GM18508 (cell line): ENCODE results near the gene LMX1B.

Source experiments
- ATAC-seq: cut with Tn5 transposase; IDR thresholded peaks from one replicate; pipeline ENCODE4 v1.9.1; 2021; ENCODE audit warnings: moderate number of reproducible peaks; ENCODE audit not compliant: insufficient read depth, unreplicated experiment

Gene LMX1B

GRCh38 chr9:126673689-126674364 lies 60.1 kb downstream of the LMX1B start:
- no peak for ATAC-seq

GRCh38 chr9:126674365-126675146 lies 60.8 kb downstream of the LMX1B start:
- ATAC-seq = no peak

DNA sequence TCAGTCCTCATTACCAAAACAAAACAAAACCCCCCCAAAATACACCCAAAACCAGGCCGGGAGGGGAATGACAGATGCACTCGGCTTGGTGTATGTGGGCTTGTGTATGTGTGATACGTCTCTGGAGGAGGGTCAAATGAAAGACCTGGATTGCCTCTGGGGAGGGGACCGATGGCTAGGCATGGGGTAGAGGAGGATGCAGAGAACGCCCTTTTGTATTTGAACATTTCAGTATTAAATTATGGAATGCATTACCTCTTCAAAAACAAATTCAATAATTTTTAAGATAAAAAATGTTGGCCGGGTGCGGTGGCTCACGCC lies 61.4 kb downstream of the LMX1B start:
- ATAC-seq = no peak

DNA sequence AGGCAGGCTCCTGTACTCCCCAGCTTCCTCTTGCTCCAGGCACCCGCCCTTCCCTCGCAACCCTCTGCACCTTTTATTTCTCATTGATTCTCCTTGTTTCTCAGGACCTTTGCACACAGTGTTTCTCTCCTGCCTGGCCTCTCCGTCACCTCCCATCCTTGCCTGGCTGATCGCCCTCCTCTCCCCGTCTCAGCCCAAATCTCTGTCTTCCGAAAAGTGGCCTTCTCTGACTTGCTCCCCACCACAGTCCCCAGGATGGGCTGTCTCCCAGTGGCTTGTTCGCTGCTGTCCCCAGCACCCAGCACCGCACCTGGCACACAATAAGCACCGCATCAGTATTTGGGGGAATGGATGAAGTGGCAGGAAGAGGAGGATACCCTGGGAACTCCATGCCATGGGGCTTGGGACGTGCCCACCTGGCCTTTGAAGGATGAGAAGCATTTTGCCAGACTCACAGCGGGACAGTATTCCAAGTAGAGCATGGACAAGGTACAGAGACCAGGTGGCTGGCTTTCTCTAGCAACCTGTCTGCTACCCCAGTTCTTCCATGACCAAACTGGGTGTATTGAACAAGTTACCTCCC lies 62.5 kb downstream of the LMX1B start:
- no peak for ATAC-seq

GRCh38 chr9:126676685-126677143 lies 63.0 kb downstream of the LMX1B start:
- ATAC-seq = no peak

GRCh38 chr9:126677188-126678084 lies 63.7 kb downstream of the LMX1B start:
- no peak for ATAC-seq

GRCh38 chr9:126678989-126679388 lies 65.3 kb downstream of the LMX1B start:
- no peak for ATAC-seq

DNA sequence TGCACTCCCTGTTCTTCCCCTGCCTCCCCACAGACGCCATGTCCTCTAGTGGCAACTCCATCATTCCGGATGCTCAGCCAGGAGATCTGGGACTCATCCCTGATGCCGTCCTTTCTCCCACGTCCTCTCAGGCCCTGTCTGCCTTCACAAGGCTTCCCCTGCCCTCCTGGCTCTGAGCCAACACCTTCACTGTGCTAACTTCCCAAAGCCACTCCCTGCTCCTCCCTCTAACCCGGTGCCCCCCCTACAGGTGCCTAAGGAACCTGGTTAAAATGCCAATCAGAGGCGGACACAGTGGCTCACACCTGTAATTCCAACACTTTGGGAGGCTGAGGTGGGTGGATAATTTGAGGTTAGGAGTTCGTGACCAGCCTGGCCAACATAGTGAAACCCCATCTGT lies 67.6 kb downstream of the LMX1B start:
- ATAC-seq = no peak

- ATAC-seq = no peak
Measured at GRCh38 chr9:126682113-126682810, 68.5 kb downstream of the LMX1B start.

DNA sequence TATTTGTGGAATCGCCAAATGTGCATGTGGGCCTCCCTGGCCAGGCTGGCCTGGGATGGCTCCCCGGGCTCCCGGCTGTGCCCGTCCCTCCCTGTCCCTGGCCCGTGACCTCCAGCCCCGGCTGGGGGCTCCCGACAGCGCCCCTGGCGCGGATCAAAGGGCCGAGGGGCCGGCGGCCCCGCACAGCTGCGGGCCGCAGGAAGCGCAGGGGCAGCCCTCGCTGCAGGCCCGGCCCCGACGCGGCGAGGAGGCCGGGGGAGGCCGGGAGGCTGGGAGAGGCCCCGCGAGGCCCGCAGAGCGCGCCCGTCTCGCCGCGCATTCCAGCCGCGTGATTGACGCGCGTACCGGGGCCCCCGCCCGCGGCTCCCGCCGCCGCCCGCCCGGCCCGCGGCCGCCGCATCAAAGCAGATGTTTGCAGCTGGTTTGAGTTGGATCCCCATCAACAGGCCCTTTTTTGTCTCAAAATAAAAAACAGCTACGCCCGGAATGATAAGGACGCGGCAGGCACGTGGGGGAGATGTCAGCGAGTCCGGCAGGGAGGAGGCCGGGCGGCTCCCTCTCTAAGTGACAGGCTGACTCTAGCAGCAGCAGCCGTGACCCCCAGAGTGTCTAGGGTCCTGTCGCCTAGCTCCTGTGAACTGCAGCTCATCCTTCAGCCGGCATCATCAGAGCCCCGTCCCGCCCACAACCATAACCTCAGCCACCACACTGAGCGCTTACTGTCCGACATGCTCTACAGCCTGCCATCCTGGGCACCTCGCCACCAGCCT lies 69.4 kb downstream of the LMX1B start:
- ATAC-seq = no peak

DNA sequence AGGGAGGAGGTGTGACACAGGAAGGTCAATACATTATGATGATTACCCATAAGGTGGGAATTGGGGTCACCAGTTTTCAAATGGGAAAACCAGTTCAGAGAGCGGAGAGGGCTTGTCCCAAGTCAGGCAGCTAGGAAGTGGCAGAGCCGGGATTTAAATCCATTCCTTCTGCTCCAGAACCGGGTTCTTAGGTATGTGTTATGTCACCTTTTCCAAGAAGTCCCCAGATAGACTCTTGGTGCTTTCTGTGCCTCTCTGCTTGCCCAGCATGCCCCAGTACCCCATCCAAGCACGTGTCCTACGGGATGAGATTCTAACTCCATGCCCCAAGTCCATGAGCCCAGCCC lies 69.9 kb downstream of the LMX1B start:
- ATAC-seq = no peak

DNA sequence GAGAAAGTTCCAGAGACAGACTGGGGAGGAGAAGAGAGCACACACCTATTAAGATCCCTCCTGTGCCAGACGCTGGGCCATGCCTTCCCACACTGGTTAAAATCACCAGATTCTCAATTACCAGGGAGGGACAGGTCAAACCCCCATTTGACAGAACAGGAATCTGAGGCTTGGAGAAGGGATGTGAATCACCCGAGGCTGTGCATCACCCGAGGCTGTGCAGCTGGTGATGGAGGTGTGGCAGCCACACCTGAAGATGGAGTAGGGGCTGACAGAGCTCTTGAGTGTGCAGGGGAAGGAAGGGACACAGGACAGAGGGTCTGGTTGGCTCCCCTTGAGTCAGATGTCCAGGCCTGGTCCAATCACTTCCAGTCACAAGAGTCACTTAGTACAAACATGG lies 70.6 kb downstream of the LMX1B start:
- no peak for ATAC-seq

GRCh38 chr9:126684965-126685465 lies 71.3 kb downstream of the LMX1B start:
- ATAC-seq = no peak

- no peak for ATAC-seq
Measured at GRCh38 chr9:126687930-126688461, 74.3 kb downstream of the LMX1B start.

- no peak for ATAC-seq
Measured at GRCh38 chr9:126688617-126689016, 74.9 kb downstream of the LMX1B start.

DNA sequence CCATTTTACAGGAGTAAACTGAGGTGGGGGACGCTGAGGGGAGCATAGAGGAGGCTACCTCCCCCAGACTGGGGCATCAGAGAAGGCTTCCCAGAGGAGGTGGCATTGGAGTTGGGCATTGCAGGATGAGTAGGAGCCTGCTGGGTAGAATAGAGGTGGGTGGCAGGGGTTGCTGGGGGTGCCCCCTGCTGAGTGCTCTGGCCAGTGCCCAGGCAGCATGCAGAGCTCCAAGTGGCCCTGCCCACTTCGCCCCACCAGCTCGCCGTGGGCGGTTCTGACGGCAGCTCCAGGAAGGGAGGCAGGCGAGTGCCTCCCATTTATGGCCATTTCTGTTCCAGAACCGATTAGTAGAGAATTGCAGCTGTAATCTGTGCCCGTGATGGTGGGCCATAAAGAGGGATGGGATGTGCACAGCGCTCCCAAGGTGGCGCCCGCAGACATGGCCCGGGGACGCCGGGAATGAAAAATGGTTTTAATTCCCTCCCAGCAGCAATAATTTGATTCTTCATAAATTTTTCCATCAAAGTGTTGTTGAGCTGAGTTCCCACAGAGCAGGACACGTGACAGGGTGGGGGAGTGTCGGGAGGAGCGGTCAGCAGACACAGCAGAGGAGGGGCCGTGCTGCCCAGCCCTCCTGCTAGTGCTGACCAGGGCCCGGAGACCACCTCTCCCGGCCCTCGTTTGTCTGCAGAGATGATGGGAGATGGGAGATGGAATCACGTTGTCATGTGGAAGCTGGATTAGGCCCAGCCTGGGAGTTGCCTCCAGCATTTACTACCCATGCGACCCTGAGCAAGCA lies 75.5 kb downstream of the LMX1B start:
- ATAC-seq = no peak

DNA sequence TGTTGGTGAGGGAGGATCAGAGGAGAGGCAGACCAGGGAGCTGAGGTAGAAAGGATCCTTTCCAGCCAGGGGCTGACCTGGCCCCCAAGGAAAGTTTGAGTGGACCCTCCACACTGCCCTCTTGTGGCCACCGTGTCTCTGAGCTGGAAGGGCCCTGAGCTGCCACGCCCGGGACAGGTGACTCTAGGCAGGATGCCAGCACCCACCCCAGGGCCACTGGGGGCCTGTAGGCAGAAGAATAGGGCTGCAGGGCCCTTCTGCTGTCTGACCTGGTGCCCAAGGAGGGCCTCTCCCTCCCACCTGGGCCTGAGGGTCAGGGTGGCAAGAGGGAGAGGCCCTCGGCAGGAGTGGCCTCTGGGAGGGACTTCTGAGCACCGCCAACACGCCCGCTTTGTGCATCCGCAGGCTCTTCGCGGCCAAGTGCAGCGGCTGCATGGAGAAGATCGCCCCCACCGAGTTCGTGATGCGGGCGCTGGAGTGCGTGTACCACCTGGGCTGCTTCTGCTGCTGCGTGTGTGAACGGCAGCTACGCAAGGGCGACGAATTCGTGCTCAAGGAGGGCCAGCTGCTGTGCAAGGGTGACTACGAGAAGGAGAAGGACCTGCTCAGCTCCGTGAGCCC lies 76.8 kb downstream of the LMX1B start:
- no peak for ATAC-seq
